Adrenal gland (tissue), 5 donors: ENCODE results near the gene AAMDC.

Source experiments
- CTCF ChIP-seq, 6 experiments: fragments of 450-650 bp in 4 of 6; fragments of 200-600 bp in 2 of 6; sonication (generic) in 1 of 6; IDR thresholded peaks; 1 replicate in 5 of 6; 2 replicates in 1 of 6; pipeline versions ENCODE4 v1.5.1 to v1.8.0; 2016 to 2021; ENCODE audit warnings: antibody characterized with exemption in 6 of 6, mild to moderate bottlenecking in 2 of 6, moderate library complexity in 1 of 6
- POLR2A ChIP-seq, 2 donors: fragments of 450-650 bp; IDR thresholded peaks; one replicate each; pipeline ENCODE4 v1.6.1; 2017; ENCODE audit warnings: antibody characterized with exemption in 2 of 2, mild to moderate bottlenecking in 2 of 2, moderate library complexity in 1 of 2
- donor health status: DM: no; HTN: no; CAD: no.

GRCh38 chr11:77833302-77833701, 12.4 kb downstream of the AAMDC start:
- TF ChIP-seq CTCF (IDR thresholded peaks at IDR 0.05) (no peak), POLR2A (IDR thresholded peaks at IDR 0.05) (no peak)
